NT2/D1 (cell line): ENCODE data around the gene NTHL1.

Experiments
- SUZ12 ChIP-seq: IDR thresholded peaks from 2 replicates; pipeline ENCODE4 v1.6.1; 2011; ENCODE audit not compliant: insufficient read length, insufficient read depth; ENCODE audit errors: extremely low read depth
- YY1 ChIP-seq: IDR thresholded peaks from 2 replicates; pipeline ENCODE4 v1.6.1; 2011; ENCODE audit not compliant: insufficient read length, insufficient read depth

- no peak for TF ChIP-seq SUZ12
- no peak for TF ChIP-seq YY1
Observed at GRCh38 chr16:2005646-2006045, 42.0 kb downstream of the NTHL1 start.
